ENCODE measurements around the gene OR14J1.

OR14J1 gene

DNA sequence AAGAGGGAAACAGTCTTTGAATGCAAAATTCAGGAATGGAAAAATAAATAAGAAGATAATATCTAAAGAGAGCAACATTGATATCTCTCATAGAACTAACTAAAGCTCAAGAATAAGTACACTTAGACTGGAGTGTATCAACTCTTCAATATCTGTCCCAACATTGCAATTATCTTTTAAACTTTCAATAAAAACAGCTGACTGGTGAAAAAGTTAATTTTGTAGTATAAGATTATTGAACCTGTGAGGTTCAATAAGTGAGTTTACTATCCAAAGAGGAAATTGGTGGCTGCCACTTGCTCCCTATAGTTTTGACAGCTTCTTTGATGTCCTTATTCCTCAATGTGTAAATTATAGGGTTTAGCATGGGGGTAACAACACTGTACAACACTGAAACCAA is 53.5 kb downstream of the OR14J1 start:
- Histone ChIP-seq H4K20me1 (ENCODE audit: insufficient read depth, low read length) (no peaks in the 10 kb centered on the region), H3K4me1 (ENCODE audit: insufficient read depth, low read length, severe bottlenecking) (no peaks in the 10 kb centered on the region), H3K9me2 (ENCODE audit: low read depth, low read length) (no peaks in the 10 kb centered on the region), H3K27ac (ENCODE audit: low read depth, low read length, poor library complexity, severe bottlenecking) (no peak overlapping the region), H3K79me2 (ENCODE audit: insufficient read depth, low read length) (no peaks in the 10 kb centered on the region), H3K4me3 (ENCODE audit: low read depth, low read length, poor library complexity, severe bottlenecking) (no peak overlapping the region), H3K9me3 (ENCODE audit: low read length) (no peaks in the 10 kb centered on the region), H3K27me3 (ENCODE audit: insufficient read depth, low read length) (no peaks in the 10 kb centered on the region), H3K9ac (ENCODE audit: low read length) (no peak overlapping the region), H2AFZ (ENCODE audit: low read length) (no peak overlapping the region), H3K36me3 (ENCODE audit: insufficient read depth, low read length) (no peaks in the 10 kb centered on the region), H3F3A (ENCODE audit: insufficient read depth, low read length) (no peaks in the 10 kb centered on the region), H3K4me2 (ENCODE audit: low read length) (no peak overlapping the region)
- TF ChIP-seq, protein P1, sequence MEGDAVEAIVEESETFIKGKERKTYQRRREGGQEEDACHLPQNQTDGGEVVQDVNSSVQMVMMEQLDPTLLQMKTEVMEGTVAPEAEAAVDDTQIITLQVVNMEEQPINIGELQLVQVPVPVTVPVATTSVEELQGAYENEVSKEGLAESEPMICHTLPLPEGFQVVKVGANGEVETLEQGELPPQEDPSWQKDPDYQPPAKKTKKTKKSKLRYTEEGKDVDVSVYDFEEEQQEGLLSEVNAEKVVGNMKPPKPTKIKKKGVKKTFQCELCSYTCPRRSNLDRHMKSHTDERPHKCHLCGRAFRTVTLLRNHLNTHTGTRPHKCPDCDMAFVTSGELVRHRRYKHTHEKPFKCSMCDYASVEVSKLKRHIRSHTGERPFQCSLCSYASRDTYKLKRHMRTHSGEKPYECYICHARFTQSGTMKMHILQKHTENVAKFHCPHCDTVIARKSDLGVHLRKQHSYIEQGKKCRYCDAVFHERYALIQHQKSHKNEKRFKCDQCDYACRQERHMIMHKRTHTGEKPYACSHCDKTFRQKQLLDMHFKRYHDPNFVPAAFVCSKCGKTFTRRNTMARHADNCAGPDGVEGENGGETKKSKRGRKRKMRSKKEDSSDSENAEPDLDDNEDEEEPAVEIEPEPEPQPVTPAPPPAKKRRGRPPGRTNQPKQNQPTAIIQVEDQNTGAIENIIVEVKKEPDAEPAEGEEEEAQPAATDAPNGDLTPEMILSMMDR (IDR thresholded peaks at IDR 0.05; ENCODE audit: low read length) = no peak
- no peak for TF ChIP-seq EZH2 (IDR thresholded peaks at IDR 0.05; ENCODE audit: borderline replicate concordance, low read length)

DNA sequence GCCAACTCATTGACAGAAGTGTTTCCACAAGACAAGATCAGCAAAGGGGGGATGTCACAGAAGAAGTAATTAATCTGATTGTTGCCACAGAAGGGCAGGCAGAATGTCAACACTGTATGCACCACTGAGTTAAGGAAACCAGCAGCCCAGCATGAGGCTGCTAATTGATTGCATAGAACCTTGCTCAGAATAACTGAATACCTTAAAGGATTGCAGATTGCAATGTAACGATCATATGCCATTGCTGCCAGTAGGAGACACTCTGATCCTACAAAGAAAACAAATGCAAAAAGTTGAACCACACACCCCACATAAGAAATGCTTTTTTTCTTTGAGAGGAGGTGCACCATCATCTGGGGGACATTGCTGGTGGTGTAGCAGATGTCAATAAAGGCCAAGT is 54.1 kb downstream of the OR14J1 start:
- no peaks in the 10 kb centered on the region for H3K4me1 ChIP-seq (ENCODE audit: insufficient read depth, low read length, severe bottlenecking)
- H3K9ac ChIP-seq (ENCODE audit: low read length) = no peak overlapping the region
- H3K27me3 ChIP-seq (ENCODE audit: insufficient read depth, low read length) = no peaks in the 10 kb centered on the region
- no peak for TF ChIP-seq EZH2 (IDR thresholded peaks at IDR 0.05; ENCODE audit: borderline replicate concordance, low read length)
- TF ChIP-seq, protein P1 (IDR thresholded peaks at IDR 0.05; ENCODE audit: low read length) = no peak
- no peaks in the 10 kb centered on the region for H4K20me1 ChIP-seq (ENCODE audit: insufficient read depth, low read length)
- no peak overlapping the region for H2AFZ ChIP-seq (ENCODE audit: low read length)
- no peak overlapping the region for H3K4me3 ChIP-seq (ENCODE audit: low read depth, low read length, poor library complexity, severe bottlenecking)
- no peak overlapping the region for H3K27ac ChIP-seq (ENCODE audit: low read depth, low read length, poor library complexity, severe bottlenecking)
- no peak overlapping the region for H3K4me2 ChIP-seq (ENCODE audit: low read length)
- no peaks in the 10 kb centered on the region for H3K9me3 ChIP-seq (ENCODE audit: low read length)
- no peaks in the 10 kb centered on the region for H3K36me3 ChIP-seq (ENCODE audit: insufficient read depth, low read length)
- H3F3A ChIP-seq (ENCODE audit: insufficient read depth, low read length) = no peaks in the 10 kb centered on the region
- no peaks in the 10 kb centered on the region for H3K79me2 ChIP-seq (ENCODE audit: insufficient read depth, low read length)
- no peaks in the 10 kb centered on the region for H3K9me2 ChIP-seq (ENCODE audit: low read depth, low read length)
